Activated gamma-delta T cell treated with Interleukin-2 at 50 U/mL for 16 hours (primary cell): ENCODE results near the gene C18orf63.
"Not testable (repeated sequence)": the region's sequence is repeated elsewhere in the genome, so short reads cannot be mapped to it uniquely, and the experiment has no call there.

Experiments used
- DNase-seq: peaks from one replicate; pipeline ENCODE4 v3.0.0-alpha.2; 2020

The C18orf63 gene

GRCh38 chr18:74286856-74287255 is 28.8 kb upstream of the C18orf63 start:
- DNase-seq = no peak

- no peak for DNase-seq
Observed at GRCh38 chr18:74288041-74288440, 27.6 kb upstream of the C18orf63 start.

GRCh38 chr18:74288730-74289129 is 26.9 kb upstream of the C18orf63 start:
- DNase-seq = no peak

- DNase-seq = no peak
Observed at GRCh38 chr18:74289137-74289536, 26.5 kb upstream of the C18orf63 start.

DNA sequence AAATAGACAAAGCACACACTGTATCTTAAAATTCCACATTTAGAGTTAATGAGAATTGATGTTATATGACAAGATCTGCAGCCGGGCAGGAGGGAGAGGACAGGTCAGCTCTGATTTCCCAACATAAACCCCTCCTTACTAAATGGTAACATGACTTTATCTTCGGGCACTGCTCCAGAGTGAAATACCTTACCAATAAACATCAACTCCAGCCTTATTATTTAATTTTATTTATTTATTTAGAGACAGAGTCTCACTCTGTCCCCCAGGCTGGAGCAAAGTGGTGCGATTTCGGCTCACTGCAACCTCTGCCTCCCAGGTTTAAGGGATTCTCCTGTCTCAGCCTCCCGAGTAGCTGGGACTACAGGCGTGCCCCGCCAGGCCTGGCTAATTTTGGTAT is 25.6 kb upstream of the C18orf63 start:
- no peak for DNase-seq

- DNase-seq = peak; percentile 9
Observed at GRCh38 chr18:74290794-74291471, 24.7 kb upstream of the C18orf63 start.

GRCh38 chr18:74291472-74291770 is 24.2 kb upstream of the C18orf63 start:
- DNase-seq = no peak

- DNase-seq = peak; percentile 99
Observed at GRCh38 chr18:74291771-74292540, 23.7 kb upstream of the C18orf63 start, which contains the start of gene CYB5A. Gene CYB5A (minus strand): TSS chr18:74291963. CDS start chr18:74291875, 88 bp downstream.

- no peak for DNase-seq
Observed at GRCh38 chr18:74292541-74292858, 23.1 kb upstream of the C18orf63 start.

- DNase-seq = not testable (repeated sequence)
Observed at GRCh38 chr18:74292982-74293381, 22.7 kb upstream of the C18orf63 start.

- DNase-seq = no peak
Observed at GRCh38 chr18:74294526-74294925, 21.1 kb upstream of the C18orf63 start.

- no peak for DNase-seq
Observed at GRCh38 chr18:74299162-74299561, 16.5 kb upstream of the C18orf63 start.

DNA sequence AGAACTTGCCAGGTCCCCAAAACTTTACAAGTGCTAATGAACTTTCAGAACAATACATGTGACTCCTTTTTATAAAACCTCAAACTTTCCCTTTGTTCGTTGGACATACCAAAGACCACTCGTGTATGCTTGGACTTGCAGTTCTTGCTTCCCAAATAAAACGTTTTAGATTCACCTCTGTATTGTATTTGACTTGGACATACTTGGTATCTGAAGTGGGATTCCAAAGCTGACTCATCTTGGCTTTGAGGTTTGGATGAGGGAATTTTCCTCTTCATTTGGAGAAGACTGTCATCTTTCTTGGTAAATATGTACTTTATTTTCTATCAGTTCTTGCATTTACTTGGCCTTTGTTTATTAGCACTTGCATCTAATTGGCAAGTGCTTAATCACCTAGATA is 15.9 kb upstream of the C18orf63 start:
- DNase-seq = no peak

- DNase-seq = no peak
Observed at GRCh38 chr18:74303306-74303705, 12.3 kb upstream of the C18orf63 start.

DNA sequence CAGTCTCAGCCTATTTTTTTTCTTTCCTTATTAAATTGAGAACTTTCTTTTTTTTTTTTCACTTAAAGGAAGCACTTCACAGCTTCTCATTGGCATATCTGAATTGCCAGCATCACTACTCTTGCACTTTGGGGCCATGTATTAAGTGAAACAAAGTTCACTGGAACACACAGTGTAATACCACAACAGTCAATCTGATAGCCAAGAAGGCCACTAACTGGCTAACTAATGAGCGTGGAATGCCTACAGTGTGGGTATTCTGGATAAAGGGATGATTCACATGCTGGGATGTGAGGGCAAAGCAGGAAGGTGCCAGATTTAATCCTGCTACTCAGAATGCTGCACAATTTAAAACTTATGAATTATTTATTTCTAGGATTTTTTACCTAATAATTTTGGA is 11.7 kb upstream of the C18orf63 start:
- no peak for DNase-seq

GRCh38 chr18:74310411-74310810 is 5.2 kb upstream of the C18orf63 start:
- no peak for DNase-seq

DNA sequence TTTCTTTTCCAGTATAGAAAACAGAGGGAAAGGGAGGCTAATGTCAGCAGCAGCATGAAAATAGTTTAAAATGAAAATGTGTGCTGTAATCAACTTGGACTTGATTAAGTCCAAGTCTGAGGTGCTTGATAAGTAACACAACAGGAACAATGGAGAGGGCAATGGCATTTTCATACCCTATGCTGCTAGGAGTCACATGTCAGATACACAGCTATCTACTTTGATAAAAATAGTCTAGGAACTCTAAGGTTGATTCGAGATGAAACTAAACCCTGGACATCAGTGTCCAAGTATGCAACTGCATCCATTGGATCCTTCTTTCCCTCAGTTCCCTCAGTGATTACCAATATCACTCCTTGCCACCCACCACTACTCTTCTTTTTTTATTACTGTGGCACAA is 4.6 kb upstream of the C18orf63 start:
- no peak for DNase-seq

- no peak for DNase-seq
Observed at GRCh38 chr18:74314759-74315463, 728 bp upstream of the C18orf63 start.

- DNase-seq = no peak
Observed at GRCh38 chr18:74316257-74317170, 875 bp downstream of the C18orf63 start.

- no peak for DNase-seq
Observed at GRCh38 chr18:74326231-74326630, 10.6 kb downstream of the C18orf63 start.

- DNase-seq = not testable (repeated sequence)
Observed at GRCh38 chr18:74326791-74327190, 11.2 kb downstream of the C18orf63 start.

DNA sequence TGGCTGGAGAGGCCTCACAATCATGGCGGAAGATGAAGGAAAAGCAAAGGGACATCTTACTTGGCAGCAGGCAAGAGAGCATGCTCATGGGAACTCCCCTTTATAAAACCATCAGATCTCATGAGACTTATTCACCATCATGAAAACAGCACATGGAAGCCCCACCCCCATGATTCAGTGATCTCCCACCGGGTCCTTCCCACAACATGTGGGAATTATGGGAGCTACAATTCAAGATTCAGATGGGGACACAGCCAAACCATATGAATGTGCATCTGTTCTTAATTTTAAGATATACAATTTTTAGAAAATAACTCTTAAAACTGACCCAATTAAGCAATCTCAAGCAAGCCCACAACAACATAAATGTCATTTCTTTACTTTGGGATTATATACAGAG is 12.6 kb downstream of the C18orf63 start:
- no peak for DNase-seq

DNA sequence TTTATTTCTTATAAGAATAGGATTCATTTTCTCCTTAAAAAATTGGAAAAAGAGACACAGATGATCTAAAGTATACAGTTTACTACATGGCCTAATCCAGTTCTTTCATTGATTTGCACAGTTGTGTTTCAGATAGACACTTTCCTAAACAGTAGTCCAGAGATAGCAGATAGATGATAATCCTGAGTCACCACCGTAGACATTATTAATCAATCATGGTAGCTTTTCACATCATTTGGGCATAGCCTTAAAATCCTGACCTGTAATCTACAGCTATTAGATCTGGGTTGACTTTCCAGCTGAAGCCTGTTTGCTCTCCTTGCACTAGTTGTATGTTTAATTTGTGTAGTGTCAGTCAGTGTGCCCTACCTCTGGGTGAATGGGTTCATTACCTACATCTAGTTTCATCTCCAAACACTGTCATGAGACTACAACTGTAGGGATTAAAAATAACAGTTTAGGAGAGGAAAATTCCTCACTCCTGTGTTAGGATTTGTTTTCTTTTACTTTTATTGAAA is 14.1 kb downstream of the C18orf63 start:
- DNase-seq = no peak
